Activated CD4-positive, alpha-beta T cell treated with anti-CD3 and anti-CD28 coated beads, Interleukin-2, amount 50 U/mL, for 4 hours (primary cell): ENCODE measurements around the gene PDLIM5.
"Not testable (repeated sequence)": the region's sequence is repeated elsewhere in the genome, so short reads cannot be mapped to it uniquely, and the experiment has no call there.

Experiments
- DNase-seq, 2 experiments: peaks; one replicate each; pipeline ENCODE4 v3.0.0-alpha.2; 2020

The PDLIM5 gene, protein sequence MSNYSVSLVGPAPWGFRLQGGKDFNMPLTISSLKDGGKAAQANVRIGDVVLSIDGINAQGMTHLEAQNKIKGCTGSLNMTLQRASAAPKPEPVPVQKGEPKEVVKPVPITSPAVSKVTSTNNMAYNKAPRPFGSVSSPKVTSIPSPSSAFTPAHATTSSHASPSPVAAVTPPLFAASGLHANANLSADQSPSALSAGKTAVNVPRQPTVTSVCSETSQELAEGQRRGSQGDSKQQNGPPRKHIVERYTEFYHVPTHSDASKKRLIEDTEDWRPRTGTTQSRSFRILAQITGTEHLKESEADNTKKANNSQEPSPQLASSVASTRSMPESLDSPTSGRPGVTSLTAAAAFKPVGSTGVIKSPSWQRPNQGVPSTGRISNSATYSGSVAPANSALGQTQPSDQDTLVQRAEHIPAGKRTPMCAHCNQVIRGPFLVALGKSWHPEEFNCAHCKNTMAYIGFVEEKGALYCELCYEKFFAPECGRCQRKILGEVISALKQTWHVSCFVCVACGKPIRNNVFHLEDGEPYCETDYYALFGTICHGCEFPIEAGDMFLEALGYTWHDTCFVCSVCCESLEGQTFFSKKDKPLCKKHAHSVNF

DNA sequence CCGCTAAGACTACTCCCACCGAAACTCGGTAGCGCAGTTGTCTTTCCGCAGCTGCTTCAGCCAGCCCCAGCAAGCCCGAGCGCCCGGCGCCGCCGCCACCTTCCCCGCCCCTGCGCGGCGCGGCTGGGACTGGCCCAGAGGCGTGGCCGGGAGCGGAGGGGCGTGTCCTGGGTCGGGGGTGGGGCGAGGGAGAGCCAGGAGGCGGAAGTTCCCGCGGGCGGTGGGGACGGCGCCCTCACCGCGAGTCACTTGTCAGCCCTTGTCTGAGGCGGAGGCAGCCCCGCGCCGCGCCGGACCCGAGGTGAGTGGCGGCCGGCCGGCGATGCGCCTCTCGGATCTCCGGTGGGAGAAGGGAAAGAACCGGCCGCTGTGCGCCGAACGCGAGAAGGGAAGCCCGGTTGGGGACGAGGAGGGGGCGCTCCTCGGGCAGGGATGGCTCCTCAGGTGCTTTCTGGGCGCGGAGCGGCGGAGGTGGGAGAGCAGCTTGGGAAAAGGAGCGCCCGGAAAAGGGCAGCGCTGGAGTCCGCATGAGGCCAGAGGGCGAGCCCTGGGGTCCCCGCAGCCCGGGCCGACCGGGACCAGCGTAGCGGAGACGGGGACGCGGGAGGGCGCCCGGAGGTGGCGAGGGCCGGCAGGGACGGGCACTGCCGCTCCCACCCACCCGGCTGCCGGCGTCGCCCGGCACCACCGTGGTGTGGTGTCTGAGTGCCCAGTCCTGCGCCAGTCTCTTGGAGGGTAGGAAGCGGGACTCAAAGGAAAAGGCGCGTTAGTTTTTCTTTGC lies at the start of gene PDLIM5:
Gene PDLIM5 (plus strand): TSS at position 248 of the 781 bp plus-strand sequence. CDS start 3,347 bp downstream, outside the sequence.
- DNase-seq = peak; percentile 83

DNA sequence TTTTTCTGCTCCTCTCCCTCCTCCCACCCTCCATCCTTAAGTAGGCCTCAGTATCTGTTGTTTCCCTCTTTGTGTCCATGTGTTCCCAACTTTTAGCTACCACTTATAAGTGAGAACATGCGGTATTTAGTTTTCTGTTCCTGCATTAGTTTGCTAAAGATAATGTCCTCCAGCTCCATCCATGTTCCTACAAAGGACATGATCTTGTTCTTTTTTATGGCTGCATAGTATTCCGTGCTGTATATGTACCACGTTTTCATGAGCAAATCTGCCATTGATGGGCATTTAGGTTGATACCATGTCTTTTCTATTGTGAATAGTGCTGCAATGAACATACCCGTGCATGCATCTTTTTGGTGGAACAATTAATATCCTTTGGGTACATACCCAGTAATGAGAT lies 49.3 kb upstream of the PDLIM5 start:
- DNase-seq = not testable (repeated sequence)

DNA sequence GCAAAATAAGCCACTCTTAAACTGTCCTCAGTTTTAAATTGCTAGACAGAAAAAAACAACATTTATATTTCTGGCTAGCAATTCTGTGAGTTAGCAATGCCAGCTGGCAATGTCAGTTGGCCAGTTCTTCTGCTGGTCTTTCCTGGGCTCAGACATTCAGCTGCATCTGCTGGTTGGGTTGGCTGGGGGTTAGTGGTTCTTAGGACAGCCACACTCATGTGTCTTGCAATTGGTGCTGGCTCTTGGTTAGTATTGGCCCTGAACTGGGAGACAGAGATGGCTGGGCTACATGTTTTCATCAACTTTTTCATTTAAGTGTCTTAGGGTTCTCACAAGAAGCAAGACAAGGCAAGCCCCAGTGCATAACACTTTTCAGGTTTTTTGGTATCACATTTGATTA lies 48.0 kb upstream of the PDLIM5 start:
- DNase-seq = no peak

DNA sequence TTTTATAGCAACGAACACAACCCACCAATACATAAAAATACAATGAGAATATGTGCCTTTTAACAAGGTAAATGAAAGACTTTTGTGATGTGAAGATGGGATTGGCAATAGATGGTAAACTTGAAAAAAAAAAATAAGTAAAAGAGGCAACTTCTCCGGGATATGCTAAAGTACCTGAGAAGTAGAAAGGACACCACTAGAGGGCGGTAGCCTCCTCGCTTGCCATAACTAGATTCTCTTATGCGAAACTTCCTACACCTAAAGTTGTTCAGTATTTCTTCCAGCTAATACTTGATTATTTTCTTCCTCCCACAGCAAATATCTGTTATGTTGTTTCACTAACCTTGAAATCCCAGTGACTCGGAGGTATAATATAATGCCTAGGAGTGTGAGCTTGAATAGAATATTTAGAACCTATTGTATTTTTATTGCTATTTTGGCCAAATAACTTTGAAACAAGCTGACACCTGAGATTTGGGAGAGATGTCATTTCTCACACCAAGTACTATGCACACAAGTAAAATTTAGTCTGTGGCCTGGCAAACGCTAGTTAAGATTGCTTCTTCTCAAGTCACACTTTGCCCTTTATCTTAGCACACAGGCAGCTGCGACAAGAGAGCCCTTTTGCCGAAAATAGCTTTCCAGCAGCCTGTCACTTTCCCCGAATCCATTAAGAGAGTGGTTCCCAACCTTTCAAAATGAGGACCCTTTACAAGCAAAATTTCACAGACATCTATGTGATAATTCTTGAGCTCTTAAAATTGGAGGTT lies 44.9 kb upstream of the PDLIM5 start:
- DNase-seq = peak; percentile 39 to 43

DNA sequence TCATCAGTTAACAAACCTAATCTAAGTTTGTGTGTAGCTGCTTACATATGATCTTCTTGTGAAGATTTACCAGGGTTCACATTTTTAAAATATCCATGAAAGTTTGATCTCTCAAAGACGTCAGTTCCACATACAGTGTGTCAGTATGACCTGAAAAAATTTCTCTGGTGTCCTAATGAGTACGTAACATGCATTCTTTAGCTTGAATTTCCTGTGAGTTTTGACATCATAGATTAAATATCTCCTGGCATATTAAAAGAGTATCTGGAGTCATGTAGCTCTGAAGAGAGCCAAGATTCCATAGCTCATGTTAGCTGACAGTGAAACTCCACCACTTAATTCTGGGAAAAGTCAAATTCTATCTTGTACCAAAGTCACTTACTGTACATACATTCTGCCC lies 43.9 kb upstream of the PDLIM5 start:
- DNase-seq = no peak

DNA sequence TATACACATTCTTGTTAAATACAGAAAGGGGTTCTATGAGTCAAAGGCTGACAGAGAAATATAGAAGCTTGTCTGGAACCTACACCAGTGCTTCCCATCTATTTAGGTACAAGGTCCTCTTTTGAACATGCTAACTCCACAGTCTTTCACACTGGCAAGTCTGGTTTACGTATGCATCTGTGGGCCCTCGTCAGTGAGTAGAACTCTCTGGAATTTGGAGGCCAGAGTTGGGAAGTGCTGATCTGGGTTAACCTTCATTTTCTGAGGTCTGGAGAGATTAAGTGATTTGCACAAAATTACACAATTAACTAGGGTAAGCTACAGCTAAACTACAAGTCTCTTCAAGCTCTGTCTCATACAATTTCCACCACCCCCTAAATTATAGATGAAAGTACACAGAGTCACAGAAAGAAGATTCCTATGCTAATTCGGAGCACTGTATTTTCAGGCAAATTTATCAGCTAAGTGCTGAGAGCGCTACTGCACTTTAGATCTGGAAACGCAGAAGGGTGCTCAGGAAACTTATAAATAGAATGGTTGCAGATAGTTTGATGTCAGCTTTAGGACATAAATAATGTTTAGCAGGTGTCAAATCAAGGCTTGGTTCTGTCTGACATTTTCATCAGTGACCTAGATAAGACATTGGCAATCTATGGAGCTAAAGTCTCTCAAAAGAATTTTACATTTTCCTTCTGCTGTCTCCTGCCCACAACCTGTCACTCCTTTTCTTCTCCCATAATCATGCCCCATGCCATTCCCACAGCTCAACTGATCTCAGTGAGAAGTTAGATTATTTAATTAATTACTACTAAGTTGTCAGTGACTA lies 43.0 kb upstream of the PDLIM5 start:
- DNase-seq = no peak

DNA sequence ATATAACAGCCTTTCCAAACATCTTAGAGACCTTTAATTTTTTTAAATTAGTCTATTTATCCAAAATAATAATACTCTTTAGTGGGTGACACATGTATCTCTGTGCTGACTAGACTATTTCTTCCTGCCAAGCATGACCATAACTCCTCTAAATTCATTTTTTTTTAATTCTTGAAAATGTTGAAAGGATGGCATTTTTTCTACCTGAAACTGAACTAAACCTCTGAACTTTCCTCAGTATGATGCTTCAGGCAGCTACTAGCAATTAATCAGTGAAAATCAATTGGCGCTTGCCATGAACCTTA lies 42.4 kb upstream of the PDLIM5 start:
- no peak for DNase-seq

DNA sequence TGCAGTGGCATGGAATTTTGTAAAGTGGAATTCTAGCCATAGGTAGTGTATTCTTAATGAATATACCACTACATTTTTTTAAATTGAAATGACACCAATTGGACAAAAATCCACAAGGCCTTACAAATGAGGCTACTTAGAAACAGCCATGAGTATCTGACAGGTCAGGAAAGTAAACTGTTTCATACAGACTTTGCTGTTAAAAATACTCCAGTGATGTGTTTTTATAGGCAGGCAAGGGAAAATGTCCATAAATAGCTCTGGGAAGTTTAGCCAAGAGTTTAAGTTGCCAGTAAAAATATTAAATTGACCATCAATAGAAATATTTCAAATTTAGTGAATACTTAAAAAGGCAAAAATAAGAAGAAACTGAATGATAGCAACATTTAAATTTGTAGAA lies 41.8 kb upstream of the PDLIM5 start:
- DNase-seq = no peak

DNA sequence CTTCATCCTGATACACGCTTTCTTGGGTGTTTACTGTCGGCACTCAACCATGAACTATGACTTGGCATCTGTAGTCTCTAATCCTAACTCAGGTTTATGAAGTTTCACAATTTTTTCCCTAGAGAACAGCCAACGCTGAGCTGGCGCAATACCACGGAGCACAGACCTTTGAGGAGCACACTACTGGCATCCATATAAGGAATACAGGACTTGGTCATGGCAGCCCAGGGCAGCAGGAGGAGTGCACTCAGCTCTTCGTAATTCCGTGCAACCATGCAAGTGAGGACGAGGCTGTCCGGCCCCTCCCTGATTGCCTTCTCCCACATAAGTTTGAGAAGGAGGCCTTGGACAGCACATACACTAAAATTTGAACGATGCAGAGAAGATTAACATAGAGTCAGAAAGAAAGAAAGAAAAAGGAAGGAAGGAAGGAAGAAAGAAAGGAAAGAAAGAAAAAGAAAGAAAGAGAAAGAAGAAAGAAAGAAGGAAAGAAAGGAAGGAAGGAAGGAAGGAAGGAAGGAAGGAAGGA lies 41.0 kb upstream of the PDLIM5 start:
- no peak for DNase-seq

DNA sequence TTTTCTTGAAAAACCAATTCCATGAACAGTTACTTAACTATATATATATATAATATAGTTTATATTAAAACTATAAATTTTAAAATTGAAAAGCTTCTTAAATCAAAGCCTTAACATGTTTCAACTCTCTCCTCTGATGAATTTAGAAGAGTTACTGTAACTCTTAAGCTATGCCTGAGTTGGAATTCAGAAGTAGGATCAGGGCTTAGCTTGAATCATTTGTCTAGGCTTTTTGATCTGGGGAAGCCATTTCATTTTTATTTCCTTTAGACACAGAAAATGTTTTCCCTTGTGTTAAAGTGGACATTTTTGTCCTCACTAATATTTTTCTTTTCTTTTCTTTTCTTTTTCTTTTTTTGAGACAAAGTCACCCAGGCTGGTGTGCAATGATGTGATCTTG lies 40.4 kb upstream of the PDLIM5 start:
- DNase-seq = no peak

DNA sequence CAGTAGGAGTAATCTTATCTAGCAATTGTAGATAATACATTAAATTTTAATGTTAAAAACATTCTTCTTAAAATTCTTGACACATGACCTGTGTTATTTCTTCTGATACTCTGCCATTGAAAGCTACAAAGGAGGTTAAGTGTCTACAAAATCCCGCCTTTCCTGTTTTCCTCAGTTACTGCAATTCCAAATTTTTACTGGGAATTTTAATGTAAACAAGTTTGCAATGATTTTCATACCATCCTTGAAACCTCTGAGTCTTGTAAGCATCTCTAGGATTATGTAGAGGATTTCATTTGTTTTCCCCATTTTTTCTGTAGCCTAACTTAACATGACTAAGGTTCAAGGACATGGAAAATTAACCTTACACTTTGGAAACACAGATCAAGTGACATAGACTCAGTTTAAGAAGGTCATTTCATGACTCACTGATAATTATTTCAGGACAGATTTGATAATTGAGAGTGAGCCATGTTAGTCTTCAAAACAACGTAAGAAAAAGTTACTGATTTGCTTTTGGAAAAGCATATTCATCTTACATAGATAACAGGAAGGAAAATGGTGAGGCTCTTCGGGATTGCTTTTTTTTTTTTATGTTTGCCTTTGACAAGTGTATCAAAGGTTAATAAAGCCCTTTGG lies 39.6 kb upstream of the PDLIM5 start:
- no peak for DNase-seq

DNA sequence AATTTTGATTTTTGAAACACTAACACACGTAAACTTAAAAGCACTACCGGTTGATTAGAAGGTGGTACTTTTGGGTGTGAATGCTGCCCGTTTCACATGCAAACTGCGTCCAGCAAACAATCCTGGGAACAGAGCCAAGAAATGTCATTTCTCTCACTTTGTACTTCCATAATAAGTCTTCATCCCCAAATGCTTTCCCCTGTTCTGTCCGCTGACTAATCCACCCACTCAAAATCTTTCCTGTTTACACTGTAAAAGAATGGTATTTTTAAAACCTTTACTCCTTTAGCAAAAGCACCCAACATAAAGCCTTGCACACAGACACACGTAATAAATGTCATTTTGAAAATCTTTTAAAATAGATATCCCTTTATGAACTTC lies 39.1 kb upstream of the PDLIM5 start:
- DNase-seq = no peak

DNA sequence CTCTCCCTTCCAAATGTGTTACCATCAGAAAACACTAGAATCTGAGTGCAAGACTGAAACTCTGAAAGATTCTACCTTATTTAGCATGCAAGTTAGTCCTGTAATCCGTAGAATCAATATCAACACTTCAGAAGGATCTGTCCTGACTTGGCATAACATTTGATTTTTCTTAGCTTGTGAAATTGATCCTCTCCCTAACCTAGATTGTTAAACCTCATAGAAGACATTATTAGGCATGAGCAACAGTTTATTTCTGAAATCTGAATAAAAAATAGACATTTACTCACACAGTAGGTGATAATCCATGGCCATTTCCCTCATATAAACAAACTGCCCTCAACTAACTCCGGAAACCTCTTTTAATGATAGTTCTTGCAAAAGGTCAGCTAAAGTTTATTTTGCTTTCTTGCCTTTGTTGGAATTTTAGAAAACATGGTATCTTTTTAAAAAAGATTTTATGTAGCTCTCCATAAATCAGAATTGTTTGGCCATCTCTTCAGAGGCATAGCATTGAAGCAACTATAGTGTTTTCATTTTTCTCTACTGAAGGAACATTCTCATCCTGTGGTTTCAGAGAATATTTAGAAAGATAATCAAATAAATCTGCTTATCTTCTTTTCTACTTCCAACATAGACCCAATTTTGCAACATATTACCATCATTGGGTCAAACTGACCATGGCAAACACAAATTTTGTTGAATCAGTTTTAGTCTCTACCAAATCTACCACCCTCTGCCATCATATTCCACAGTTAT lies 38.5 kb upstream of the PDLIM5 start:
- no peak for DNase-seq

DNA sequence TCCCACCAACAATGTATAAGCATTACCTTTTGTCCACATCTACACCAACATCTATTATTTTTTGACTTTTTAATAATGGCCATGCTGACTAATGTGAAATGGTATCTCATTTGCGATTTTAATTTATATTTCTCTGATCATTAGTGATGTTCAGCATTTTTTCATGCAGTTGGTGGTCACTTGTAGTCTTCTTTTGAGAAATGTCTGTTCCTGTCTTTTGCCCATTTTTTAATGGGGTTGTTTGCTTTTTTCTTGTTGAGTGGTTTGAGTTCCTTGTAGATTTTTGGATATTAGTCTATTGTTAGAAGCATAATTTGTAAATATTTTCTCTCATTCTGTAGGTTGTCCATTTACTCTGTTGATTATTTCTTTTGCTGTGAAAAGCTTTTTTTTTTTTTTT lies 36.8 kb upstream of the PDLIM5 start:
- DNase-seq = no peak

DNA sequence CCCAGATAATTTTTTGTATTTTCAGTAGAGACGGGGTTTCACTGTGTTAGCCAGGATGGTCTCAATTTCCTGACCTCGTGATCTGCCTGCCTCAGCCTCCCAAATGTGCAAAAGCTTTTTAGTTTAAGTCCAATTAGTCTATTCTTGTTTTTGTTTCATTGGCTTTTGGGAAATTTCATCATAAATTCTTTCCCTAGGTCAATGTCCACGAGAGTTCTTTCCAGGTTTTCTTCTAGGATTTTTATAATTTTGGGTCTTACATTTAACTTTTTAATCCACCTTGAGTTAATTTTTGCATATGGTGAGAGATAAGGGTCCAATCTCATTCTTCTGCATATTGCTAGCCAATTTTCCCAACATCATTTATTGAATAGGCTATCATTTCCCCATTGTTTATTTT lies 36.3 kb upstream of the PDLIM5 start:
- DNase-seq = no peak

DNA sequence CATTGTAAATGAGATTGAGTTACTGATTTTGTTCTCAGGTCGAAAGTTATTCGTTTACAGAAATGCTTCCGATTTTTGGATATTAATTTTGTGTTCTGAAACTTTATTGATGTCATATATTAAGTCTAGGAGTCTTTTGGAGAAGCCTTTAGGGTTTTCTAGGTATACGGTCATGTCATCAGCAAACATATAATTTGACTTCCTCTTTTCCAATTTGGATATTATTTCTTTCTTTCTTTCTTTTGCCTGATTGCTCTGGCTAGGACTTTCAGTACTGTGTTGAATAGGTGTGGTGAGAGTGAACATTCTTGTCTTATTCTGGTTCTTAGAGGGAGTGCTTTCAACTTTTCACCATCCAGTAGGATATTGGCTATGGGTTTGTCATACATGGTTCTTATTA lies 35.4 kb upstream of the PDLIM5 start:
- no peak for DNase-seq

DNA sequence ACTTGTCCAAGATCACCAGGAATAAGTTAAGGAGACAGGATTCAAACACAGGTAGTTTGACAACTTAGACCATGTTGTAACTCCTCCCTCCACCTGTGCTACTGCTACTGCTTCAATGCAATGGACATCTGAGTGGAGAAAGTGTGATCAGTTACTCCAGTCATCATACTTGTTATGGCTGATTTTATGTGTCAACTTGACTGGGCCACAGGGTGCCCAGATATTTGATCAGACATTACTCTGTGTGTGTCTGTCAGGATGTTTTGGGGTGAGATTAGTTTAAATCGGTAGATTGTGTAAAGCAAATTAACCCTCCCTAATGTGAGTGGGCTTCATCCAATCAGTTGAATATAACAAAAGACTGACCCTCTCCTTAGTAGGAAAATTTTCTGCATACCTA lies 34.8 kb upstream of the PDLIM5 start:
- DNase-seq = no peak

DNA sequence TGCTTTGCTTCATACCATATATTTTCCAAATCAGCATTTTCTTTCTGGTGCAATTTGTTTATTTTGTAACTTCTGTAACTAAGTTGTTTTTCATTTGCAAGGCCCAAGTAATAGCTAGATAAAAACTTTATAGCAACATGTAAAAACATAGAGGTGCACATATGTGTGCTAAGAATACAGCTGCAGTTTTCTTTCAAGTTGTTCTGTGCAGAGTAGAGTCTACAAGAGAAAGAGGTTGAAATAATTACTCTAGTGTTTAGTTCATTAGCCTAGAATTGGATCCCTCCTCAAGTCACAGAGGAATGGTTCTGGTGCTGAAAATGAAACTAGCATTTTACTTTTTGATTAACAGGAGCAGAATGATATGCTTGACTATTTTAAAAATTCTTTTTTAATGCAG lies 32.2 kb upstream of the PDLIM5 start:
- no peak for DNase-seq

DNA sequence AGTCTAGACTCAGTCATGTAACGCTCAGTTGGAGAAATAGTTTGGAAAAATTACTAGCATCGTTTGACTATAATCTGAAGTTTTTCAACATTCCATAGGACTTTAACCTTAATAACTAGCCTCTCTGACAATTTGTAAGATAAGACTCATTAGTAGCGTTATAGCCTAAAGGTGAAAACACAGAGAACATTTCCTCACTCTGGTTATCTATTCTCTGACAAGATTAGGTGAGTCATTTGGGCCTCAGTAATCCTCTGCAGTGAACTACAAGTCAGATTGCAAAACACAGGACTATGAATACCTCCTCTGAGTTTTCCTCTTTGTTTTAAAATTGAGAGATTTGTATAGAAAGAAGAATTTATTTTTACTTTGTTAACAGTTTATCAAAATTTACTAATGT lies 31.8 kb upstream of the PDLIM5 start:
- DNase-seq = no peak

DNA sequence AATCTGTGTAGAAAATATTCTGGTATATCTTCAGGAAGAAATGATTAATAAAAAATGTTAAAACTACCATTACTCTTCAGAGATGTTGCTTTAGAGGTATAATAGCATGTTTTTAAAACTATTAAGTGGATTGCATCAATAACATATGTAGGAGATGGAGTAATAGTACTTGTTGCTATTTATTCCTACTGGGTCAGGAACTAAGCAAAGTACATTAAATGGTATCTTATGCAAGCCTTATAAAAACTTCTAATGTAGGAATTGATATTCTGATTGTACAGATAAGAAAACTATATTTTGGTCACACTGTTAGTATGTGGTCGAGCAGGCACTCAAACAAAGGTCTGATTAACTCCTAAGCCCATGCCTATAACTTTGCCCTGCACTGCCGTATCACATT lies 31.4 kb upstream of the PDLIM5 start:
- DNase-seq = no peak

DNA sequence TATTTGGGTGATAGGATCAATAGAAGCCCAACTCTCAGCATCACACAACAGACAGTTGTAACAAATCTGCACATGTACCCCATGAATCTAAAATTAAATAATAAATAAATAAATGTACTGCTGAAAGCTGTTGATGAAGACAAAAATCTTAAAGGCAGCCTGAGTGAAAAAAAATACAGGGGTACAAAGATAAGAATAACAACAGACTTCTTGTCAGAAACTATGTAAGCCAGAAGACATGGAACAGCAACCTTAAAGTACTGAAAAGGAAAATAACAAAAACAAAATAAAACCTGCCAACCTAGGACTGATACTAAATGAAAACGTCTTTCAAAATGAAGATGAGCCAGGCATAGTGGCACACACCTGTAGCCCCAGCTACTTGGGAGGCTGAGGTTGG lies 25.0 kb upstream of the PDLIM5 start:
- no peak for DNase-seq
